CD14-positive monocyte (primary cell): ENCODE measurements around the gene GPR68. TPM values are rescaled to one million over a fixed set of nuclear protein-coding genes. Genes with fewer than 3 reads are reported as not detected.

Source experiments
- DNase-seq, 3 donors: peaks; one replicate each; pipeline ENCODE4 v3.0.0-alpha.2; 2011 to 2022
- H2AFZ ChIP-seq: 2 replicates; pipeline ENCODE4 v1.6.0; 2012; ENCODE audit warnings: mild to moderate bottlenecking, low read depth, low read length, inconsistent platforms; ENCODE audit not compliant: insufficient read depth, poor library complexity, severe bottlenecking
- H3K27ac ChIP-seq, 2 donors: 1 replicate in 1 of 2; 2 replicates in 1 of 2; pipeline ENCODE4 v1.5.1; 2012 to 2013; ENCODE audit warnings: low read length in 2 of 2, control low read depth in 1 of 2, inconsistent platforms in 1 of 2, low read depth in 1 of 2, mild to moderate bottlenecking in 1 of 2
- H3K27me3 ChIP-seq, 2 donors: one replicate each; pipeline versions ENCODE4 v1.6.0 to v1.6.1; 2011 to 2013; ENCODE audit warnings: low read length in 2 of 2; ENCODE audit not compliant: control insufficient read depth in 2 of 2, insufficient read depth in 2 of 2
- H3K36me3 ChIP-seq, 2 donors: replicated peaks in 1 of 2; 1 replicate in 1 of 2; 2 replicates in 1 of 2; pipeline versions ENCODE4 v1.5.1 to v1.6.1; 2012 to 2013; ENCODE audit warnings: low read length in 2 of 2, control low read depth in 1 of 2, inconsistent platforms in 1 of 2, mild to moderate bottlenecking in 1 of 2; ENCODE audit not compliant: insufficient read depth in 2 of 2, control insufficient read depth in 1 of 2
- H3K4me1 ChIP-seq, 2 donors: 1 replicate in 1 of 2; 2 replicates in 1 of 2; pipeline versions ENCODE4 v1.5.1 to v1.6.1; 2012 to 2013; ENCODE audit warnings: low read length in 2 of 2, control low read depth in 1 of 2, inconsistent platforms in 1 of 2, mild to moderate bottlenecking in 1 of 2, moderate library complexity in 1 of 2; ENCODE audit not compliant: insufficient read depth in 2 of 2, control insufficient read depth in 1 of 2
- H3K4me2 ChIP-seq: replicated peaks from 2 replicates; pipeline ENCODE3; 2012; ENCODE audit warnings: low read length, moderate library complexity, mild to moderate bottlenecking; ENCODE audit not compliant: poor library complexity, severe bottlenecking; ENCODE audit errors: extremely low read depth
- H3K4me3 ChIP-seq, 3 experiments: fragments of 200-600 bp in 1 of 3; sonication (generic) in 1 of 3; replicated peaks in 1 of 3; 1 replicate in 2 of 3; 2 replicates in 1 of 3; pipeline ENCODE4 v1.5.1; 2011 to 2013; ENCODE audit warnings: low read length in 3 of 3, mild to moderate bottlenecking in 3 of 3, control low read depth in 2 of 3, low read depth in 2 of 3, inconsistent platforms in 1 of 3, moderate library complexity in 1 of 3
- H3K79me2 ChIP-seq: 2 replicates; pipeline ENCODE4 v1.6.0; 2012; ENCODE audit warnings: mild to moderate bottlenecking, control low read depth, inconsistent platforms, low read length, moderate library complexity; ENCODE audit not compliant: insufficient read depth
- H3K9ac ChIP-seq: 2 replicates; pipeline ENCODE4 v1.6.0; 2017; ENCODE audit warnings: low read length, mild to moderate bottlenecking; ENCODE audit not compliant: insufficient read depth, poor library complexity, severe bottlenecking
- H3K9me3 ChIP-seq, 2 donors: replicated peaks in 1 of 2; 1 replicate in 1 of 2; 2 replicates in 1 of 2; pipeline versions ENCODE4 v1.5.1 to v1.6.1; 2012 to 2013; ENCODE audit warnings: low read length in 2 of 2, control low read depth in 1 of 2; ENCODE audit not compliant: control insufficient read depth in 1 of 2, insufficient read depth in 1 of 2
- H4K20me1 ChIP-seq: 2 replicates; pipeline ENCODE4 v1.6.0; 2012; ENCODE audit warnings: mild to moderate bottlenecking, low read length, control low read depth, moderate library complexity; ENCODE audit not compliant: insufficient read depth
- H3K27ac Mint-ChIP-seq, 7 donors: one replicate each; pipeline ENCODE4 v1.8.0; 2020; ENCODE audit warnings: mild to moderate bottlenecking in 7 of 7, mixed read lengths in 7 of 7, moderate library complexity in 6 of 7, inconsistent platforms in 2 of 7
- H3K27me3 Mint-ChIP-seq, 3 donors: one replicate each; pipeline ENCODE4 v1.8.0; 2021 to 2022; ENCODE audit warnings: low read depth in 3 of 3, mild to moderate bottlenecking in 3 of 3, mixed read lengths in 3 of 3, moderate library complexity in 3 of 3, inconsistent platforms in 1 of 3
- H3K36me3 Mint-ChIP-seq, 2 donors: one replicate each; pipeline ENCODE4 v1.8.0; 2020; ENCODE audit warnings: mixed read lengths in 2 of 2, inconsistent platforms in 1 of 2, mild to moderate bottlenecking in 1 of 2
- H3K4me1 Mint-ChIP-seq: one replicate; pipeline ENCODE4 v1.8.0; 2020; ENCODE audit warnings: mild to moderate bottlenecking, mixed read lengths
- H3K4me3 Mint-ChIP-seq, 2 donors: one replicate each; pipeline ENCODE4 v1.8.0; 2020; ENCODE audit warnings: mild to moderate bottlenecking in 2 of 2, mixed read lengths in 2 of 2, moderate library complexity in 1 of 2
- H3K9me3 Mint-ChIP-seq, 7 donors: one replicate each; pipeline ENCODE4 v1.8.0; 2020 to 2022; ENCODE audit warnings: mixed read lengths in 7 of 7, mild to moderate bottlenecking in 6 of 7, moderate library complexity in 6 of 7, inconsistent platforms in 2 of 7
- CTCF ChIP-seq: fragments of 200-600 bp; IDR thresholded peaks from one replicate; pipeline ENCODE4 v1.8.0; 2022; ENCODE audit warnings: antibody characterized with exemption, mild to moderate bottlenecking
- WGBS: methylation state at CpG from one replicate; pipeline ENCODE4 v1.1.5; 2013; ENCODE audit warnings: missing lambda C conversion rate; ENCODE audit not compliant: insufficient coverage; 5-methylcytosine and 5-hydroxymethylcytosine counted together
- intact Hi-C, 2 donors: fragments of 100-400 bp; cut with micrococcal nuclease; formaldehyde crosslinking; loops; one replicate each; pipeline versions ENCODE4 v1.15.0 to v1.15.1; 2023
- polyA plus RNA-seq, 3 donors: library from polyadenylated mRNA; depleted of rRNA in 1 of 3; unstranded in 2 of 3; stranded (reverse) in 1 of 3; fragments of 300-500 nt in 2 of 3; fragments of >200 nt in 1 of 3; fragmentation: Illumina TruSeq in 2 of 3; gene quantifications; 1 replicate in 2 of 3; 2 replicates in 1 of 3; pipeline ENCODE4 v1.2.3, GENCODE V29; 2012 to 2021

The GPR68 gene
- polyA plus RNA-seq, 3 donors: 0.05 to 0.07 TPM; not detected in 1

- H3K9me3 Mint-ChIP-seq: peaks cover 0 to 4% (median 0%) of the 10 kb centered on the region in 7 donors
- no peak overlapping the region for H3K27ac ChIP-seq
- H3K4me1 Mint-ChIP-seq: peaks cover 36% of the 10 kb centered on the region
- peaks cover 4 to 37% of the 10 kb centered on the region in 2 donors for H3K27me3 ChIP-seq
- H3K27me3 Mint-ChIP-seq: peaks cover 29 to 49% (median 39%) of the 10 kb centered on the region in 3 donors
- peak overlapping the region; percentile 80 for H3K4me2 ChIP-seq
- no peaks in the 10 kb centered on the region for H3K79me2 ChIP-seq
- H3K4me3 ChIP-seq: peak overlapping the region; percentile 25 to 72 (median 45)
- no peak overlapping the region for H3K27ac Mint-ChIP-seq
- peak in 2 of 3 donors; percentile 49 to 51 for DNase-seq
- no peaks in the 10 kb centered on the region for H3K9me3 ChIP-seq
- TF ChIP-seq CTCF: no peak
- intact Hi-C loops: no loop called here
- H2AFZ ChIP-seq: peak overlapping the region; percentile 78
- H3K36me3 ChIP-seq: no peaks in the 10 kb centered on the region
- H3K36me3 Mint-ChIP-seq: peaks cover 0 to 4% of the 10 kb centered on the region in 2 donors
- WGBS: 2% methylated on average over 90 of the region's 95 CpGs
- H3K4me3 Mint-ChIP-seq: peak overlapping the region; percentile 70 to 81
- no peaks in the 10 kb centered on the region for H4K20me1 ChIP-seq
- peaks cover 31 to 38% of the 10 kb centered on the region in 2 donors for H3K4me1 ChIP-seq
- peak overlapping the region; percentile 73 for H3K9ac ChIP-seq
These were observed 8.6 kb upstream of the GPR68 start for GRCh38 chr14:91252871-91253794.

- Mint-ChIP-seq H3K4me3 (no peak overlapping the region), H3K36me3 (peaks cover 0 to 4% of the 10 kb centered on the region in 2 donors), H3K9me3 (peaks cover 0 to 5% (median 0%) of the 10 kb centered on the region in 7 donors), H3K27me3 (peaks cover 25 to 34% (median 33%) of the 10 kb centered on the region in 3 donors), H3K27ac (peak overlapping the region in 3 of 7 donors; percentile 45 to 84 (median 81)), H3K4me1 (peaks cover 35% of the 10 kb centered on the region)
- H3K36me3 ChIP-seq: no peaks in the 10 kb centered on the region
- no peak overlapping the region for H3K9ac ChIP-seq
- H3K9me3 ChIP-seq: no peaks in the 10 kb centered on the region
- no peak for TF ChIP-seq CTCF
- H3K4me1 ChIP-seq: peaks cover 31 to 38% of the 10 kb centered on the region in 2 donors
- H2AFZ ChIP-seq: no peak overlapping the region
- H3K4me3 ChIP-seq: no peak overlapping the region
- no peaks in the 10 kb centered on the region for H4K20me1 ChIP-seq
- intact Hi-C loops: no loop called here
- WGBS: 58% methylated on average over 5 of the region's 5 CpGs
- no peak overlapping the region for H3K4me2 ChIP-seq
- peaks cover 4 to 25% of the 10 kb centered on the region in 2 donors for H3K27me3 ChIP-seq
- no peak for DNase-seq
- no peaks in the 10 kb centered on the region for H3K79me2 ChIP-seq
- H3K27ac ChIP-seq: peak overlapping the region in 1 of 2 donors; percentile 91
These were observed 6.4 kb upstream of the GPR68 start for GRCh38 chr14:91250912-91251311.
